ENCODE measurements around the gene FBXL7.
A peak's percentile ranks its signal among the peaks of the same experiment; 100 is the strongest.

FBXL7 gene

GRCh38 chr5:15577132-15577531 is 77.2 kb downstream of the FBXL7 start:
- H3K4me3 ChIP-seq (replicated peaks; ENCODE audit: low read depth, low read length): no peak overlapping the region
- TF ChIP-seq CTCF (IDR thresholded peaks at IDR 0.05; ENCODE audit: low read length, missing control alignments): no peak
- DNase-seq (ENCODE audit: low read depth): no peak

GRCh38 chr5:15577831-15578230 is 77.9 kb downstream of the FBXL7 start:
- no peak for DNase-seq (ENCODE audit: low read depth)

GRCh38 chr5:15579193-15579990 is 79.4 kb downstream of the FBXL7 start:
- TF ChIP-seq CTCF (IDR thresholded peaks at IDR 0.05; ENCODE audit: low read length, missing control alignments): no peak
- DNase-seq (ENCODE audit: low read depth): peak; percentile 44
- H3K4me3 ChIP-seq (replicated peaks; ENCODE audit: low read depth, low read length): no peak overlapping the region

More at GRCh38 chr5:15577831-15578230, 77.9 kb downstream of the FBXL7 start:
- TF ChIP-seq CTCF (IDR thresholded peaks at IDR 0.05; ENCODE audit: low read length, missing control alignments): no peak
- no peak overlapping the region for H3K4me3 ChIP-seq (replicated peaks; ENCODE audit: low read depth, low read length)

GRCh38 chr5:15584528-15584927 is 84.5 kb downstream of the FBXL7 start:
- DNase-seq (ENCODE audit: low read depth): no peak
- H3K4me3 ChIP-seq (replicated peaks; ENCODE audit: low read depth, low read length): no peak overlapping the region
- no peak for TF ChIP-seq CTCF (IDR thresholded peaks at IDR 0.05; ENCODE audit: low read length, missing control alignments)

- H3K4me3 ChIP-seq (replicated peaks; ENCODE audit: low read depth, low read length): no peak overlapping the region
- no peak for DNase-seq (ENCODE audit: low read depth)
- no peak for TF ChIP-seq CTCF (IDR thresholded peaks at IDR 0.05; ENCODE audit: low read length, missing control alignments)
Observed at GRCh38 chr5:15585128-15585527, 85.1 kb downstream of the FBXL7 start.

GRCh38 chr5:15585841-15586591 is 86.0 kb downstream of the FBXL7 start:
- no peak for TF ChIP-seq CTCF (IDR thresholded peaks at IDR 0.05; ENCODE audit: low read length, missing control alignments)
- no peak overlapping the region for H3K4me3 ChIP-seq (replicated peaks; ENCODE audit: low read depth, low read length)
- no peak for DNase-seq (ENCODE audit: low read depth)

Data from fibroblast of pulmonary artery (primary cell).